Right cardiac atrium (tissue), 5 donors: ENCODE results near the gene PTPRF. TPM values are rescaled to one million over a fixed set of nuclear protein-coding genes. Genes with fewer than 3 reads are reported as not detected.
A peak's percentile ranks its signal among the peaks of the same experiment; 100 is the strongest.
"Not testable (repeated sequence)": the region's sequence is repeated elsewhere in the genome, so short reads cannot be mapped to it uniquely, and the experiment has no call there.

Experiments used
- ATAC-seq, 2 donors: fragments of 200-7000 bp; cut with Tn5 transposase; one replicate each; pipeline versions ENCODE4 v1.8.0 to v1.9.1; 2020; ENCODE audit warnings: moderate library complexity in 2 of 2, mild to moderate bottlenecking in 1 of 2
- DNase-seq, 3 donors: peaks; one replicate each; pipeline ENCODE4 v3.0.0-alpha.2; 2020
- H3K27ac ChIP-seq: one replicate; pipeline ENCODE4 v1.5.1; 2013; ENCODE audit warnings: mild to moderate bottlenecking, low read length, control low read depth, moderate library complexity
- H3K27me3 ChIP-seq: one replicate; pipeline ENCODE4 v1.6.1; 2013; ENCODE audit not compliant: control insufficient read depth, insufficient read depth
- H3K4me1 ChIP-seq: one replicate; pipeline ENCODE4 v1.6.1; 2013; ENCODE audit warnings: low read length; ENCODE audit not compliant: control insufficient read depth, insufficient read depth
- H3K4me3 ChIP-seq: one replicate; pipeline ENCODE4 v1.5.1; 2013; ENCODE audit warnings: low read length, control low read depth
- H3K9me3 ChIP-seq: one replicate; pipeline ENCODE4 v1.6.1; 2013; ENCODE audit warnings: low read length; ENCODE audit not compliant: control insufficient read depth
- WGBS: extraction: QIAGEN DNeasy Blood & Tissue Kit; methylation state at CpG from one replicate; pipeline ENCODE4 v1.1.7; 2013; 5-methylcytosine and 5-hydroxymethylcytosine counted together
- intact Hi-C, 4 donors: fragments of 100-400 bp; cut with DNase I; formaldehyde crosslinking; loops; one replicate each; pipeline versions ENCODE4 v1.11.0 to v1.14.0; 2022 to 2023
- polyA plus RNA-seq: library from polyadenylated mRNA; stranded (reverse); fragments of 200-250 nt; gene quantifications from one replicate; pipeline ENCODE4 v1.2.3, GENCODE V29; 2013
- total RNA-seq, 4 donors: library from RNA; stranded (reverse); fragmentation: NEBNext Ultra II Directional; extraction: Animal tissue kit (Norgen Biotek cat#: 25700); gene quantifications; one replicate each; pipeline ENCODE4 v1.2.1, GENCODE V29; 2021
- donor health status: healthy with polysubstance abuse.
- donor health status: DM: no; HTN: yes; CAD: no.
- donor health status: DM: no; HTN: no; CAD: no.
- donor health status: DM: no; HTN: yes; CAD: no; lungs with severe emphysema.
- donor health status: DM: yes; HTN: yes; CAD: no.

Gene PTPRF
- total and polyA plus RNA-seq, 5 donors = 5.1 to 19.7 (median 11.6) TPM

DNA sequence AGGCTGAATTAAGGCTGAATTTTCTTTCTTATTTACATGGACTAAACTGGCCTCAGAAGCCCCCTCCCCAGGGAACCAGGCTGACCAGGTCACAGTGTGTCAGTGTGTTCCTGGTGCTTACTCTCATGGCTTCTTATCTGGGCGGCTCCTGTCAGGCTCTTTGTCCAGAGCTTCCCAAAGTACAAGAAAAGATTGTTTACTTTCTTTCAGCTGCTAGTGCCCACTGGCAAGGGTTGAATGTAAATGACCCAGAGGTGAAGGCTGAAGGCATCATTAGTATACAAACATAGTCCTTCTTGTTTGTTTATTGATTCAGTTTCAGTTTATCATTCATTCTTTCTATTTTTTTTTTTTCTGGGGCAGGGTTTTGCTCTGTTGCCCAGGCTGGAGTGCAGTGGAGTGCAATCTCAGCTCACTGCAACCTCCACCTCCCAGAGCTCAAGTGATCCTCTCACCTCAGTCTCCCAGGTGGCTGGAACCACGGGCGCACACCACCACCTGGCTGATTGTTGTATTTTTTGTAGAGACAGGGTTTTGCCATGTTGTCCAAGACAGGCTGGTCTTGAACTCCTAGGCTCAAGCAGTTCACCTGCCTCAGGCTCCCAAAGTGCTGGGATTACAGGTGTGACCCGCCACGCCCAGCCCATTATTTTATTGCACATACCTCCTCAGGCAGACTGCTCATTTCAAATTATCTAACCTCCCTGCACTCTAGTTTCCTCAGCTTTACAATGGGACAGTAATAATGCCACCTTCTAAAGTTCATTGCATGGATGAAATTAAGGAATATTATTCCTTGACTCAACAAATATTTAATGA, 109.5 kb downstream of the PTPRF start:
- H3K27ac ChIP-seq = no peak overlapping the region
- 72% methylated on average over 5 of the region's 5 CpGs for WGBS
- H3K4me1 ChIP-seq = no peaks in the 10 kb centered on the region
- no peaks in the 10 kb centered on the region for H3K9me3 ChIP-seq
- no peak for DNase-seq
- H3K27me3 ChIP-seq = no peaks in the 10 kb centered on the region
- ATAC-seq = no peak
- H3K4me3 ChIP-seq = no peak overlapping the region
- intact Hi-C loops = loop anchor here in 1 of 4 donors (10.0 kb wide), 1 partner anchor 105 kb away; the partner anchor contains the start of gene PTPRF

DNA sequence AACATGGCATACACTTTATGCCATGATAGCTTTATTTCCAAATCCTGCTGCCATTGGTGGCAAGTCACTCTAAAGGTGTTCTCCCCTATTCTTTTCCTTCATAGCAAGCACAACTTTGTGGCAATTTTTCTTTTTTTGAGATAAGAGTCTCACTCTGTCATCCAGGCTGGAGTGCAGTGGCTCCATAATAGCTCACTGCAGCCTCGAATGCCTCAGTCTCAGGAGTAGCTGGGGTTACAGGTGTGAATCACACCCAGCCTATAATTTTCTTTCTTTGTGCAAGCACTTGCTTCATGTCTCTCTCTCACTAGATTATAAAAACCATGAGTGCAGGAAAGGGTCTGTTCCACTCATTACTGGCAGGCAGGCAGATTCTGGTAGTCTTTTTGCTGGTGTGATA, 113.9 kb downstream of the PTPRF start:
- DNase-seq (no peak), ATAC-seq (no peak)
- Histone ChIP-seq H3K27me3 (no peaks in the 10 kb centered on the region), H3K27ac (no peak overlapping the region), H3K9me3 (no peaks in the 10 kb centered on the region), H3K4me1 (no peaks in the 10 kb centered on the region), H3K4me3 (no peak overlapping the region)
- intact Hi-C loops = loop anchor here in 1 of 4 donors (10.0 kb wide), 1 partner anchor 110 kb away; the partner anchor contains the start of gene PTPRF
- 67% methylated on average over 1 of the region's 1 CpG for WGBS

DNA sequence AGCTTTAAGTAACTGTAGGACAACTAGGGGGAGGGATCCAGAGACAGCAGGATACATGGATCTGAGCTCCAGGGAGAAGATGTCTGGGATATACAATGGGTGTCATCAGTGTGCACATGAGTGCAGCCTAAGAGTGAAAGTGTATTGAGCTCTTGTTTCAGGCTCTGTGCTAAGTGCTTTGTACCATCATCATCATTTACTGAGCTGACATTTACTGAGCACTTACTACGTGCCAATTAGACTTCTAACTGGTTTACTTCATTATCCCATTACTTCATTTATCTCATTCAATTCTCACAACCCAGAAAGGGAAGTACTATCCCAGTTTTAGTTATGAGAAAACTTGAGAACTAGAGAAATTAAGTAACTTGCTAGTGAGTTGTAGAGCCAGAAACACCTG, 114.8 kb downstream of the PTPRF start:
- no peaks in the 10 kb centered on the region for H3K9me3 ChIP-seq
- H3K4me1 ChIP-seq = no peaks in the 10 kb centered on the region
- no peak overlapping the region for H3K4me3 ChIP-seq
- ATAC-seq = no peak
- no peaks in the 10 kb centered on the region for H3K27me3 ChIP-seq
- no peak overlapping the region for H3K27ac ChIP-seq
- no peak for DNase-seq
- 84% methylated on average over 1 of the region's 1 CpG for WGBS
- intact Hi-C loops = loop anchor here in 1 of 4 donors (10.0 kb wide), 1 partner anchor 111 kb away; the partner anchor contains the start of gene PTPRF

DNA sequence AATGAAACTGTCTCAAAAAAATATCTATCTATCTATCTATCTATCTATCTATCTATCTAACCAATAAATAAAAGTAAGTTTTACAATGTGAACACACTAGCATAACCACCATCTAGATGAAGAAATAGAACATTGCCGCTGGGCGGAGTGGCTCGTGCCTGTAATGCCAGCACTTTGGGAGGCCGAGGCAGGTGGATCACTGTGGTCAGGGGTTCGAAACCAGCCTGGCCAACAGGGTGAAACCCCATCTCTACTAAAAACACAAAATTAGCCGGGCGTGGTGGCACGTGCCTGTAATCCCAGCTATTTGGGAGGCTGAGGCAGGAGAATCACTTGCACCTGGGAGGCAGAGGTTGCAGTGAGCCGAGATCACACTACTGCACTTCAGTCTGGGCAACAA, 116.6 kb downstream of the PTPRF start:
- H3K4me1 ChIP-seq, H3K4me3 ChIP-seq, H3K27me3 ChIP-seq, DNase-seq, H3K27ac ChIP-seq, H3K9me3 ChIP-seq, ATAC-seq: not testable (repeated sequence)
- 94% methylated on average over 9 of the region's 9 CpGs for WGBS
- intact Hi-C loops = loop anchor here in 1 of 4 donors (10.0 kb wide), 1 partner anchor 113 kb away; the partner anchor contains the start of gene PTPRF

DNA sequence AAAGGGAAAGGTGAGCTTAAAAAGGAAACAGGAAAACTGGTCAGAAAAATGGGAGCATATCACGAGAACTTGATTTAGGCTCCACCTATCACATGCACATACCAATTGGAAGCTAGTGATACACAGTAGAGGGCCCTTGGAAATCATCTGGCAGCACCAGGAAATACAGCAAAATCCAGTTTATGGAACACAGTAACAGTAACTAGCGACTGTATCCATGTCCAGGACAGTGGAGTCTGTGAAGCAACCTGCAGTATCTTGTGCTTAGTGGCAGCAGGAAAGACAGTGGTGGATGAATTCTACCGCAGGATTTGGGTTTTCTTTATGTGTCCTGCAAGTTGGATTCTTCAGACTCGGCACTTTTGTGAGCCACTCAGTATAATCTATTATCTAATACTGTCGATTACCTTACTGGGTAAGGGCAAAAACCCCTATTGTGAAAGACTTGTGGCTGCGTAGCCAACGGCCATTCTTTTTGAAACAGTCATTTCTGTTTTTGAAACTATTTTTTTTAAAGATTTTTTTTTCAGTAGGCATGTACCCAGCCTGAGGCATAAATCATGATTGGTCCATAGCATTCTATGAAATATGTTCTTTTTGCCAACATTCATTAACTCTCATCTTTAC, 117.7 kb downstream of the PTPRF start:
- Histone ChIP-seq H3K9me3 (no peaks in the 10 kb centered on the region), H3K27me3 (no peaks in the 10 kb centered on the region), H3K4me3 (no peak overlapping the region), H3K27ac (no peak overlapping the region), H3K4me1 (peaks cover 5% of the 10 kb centered on the region)
- intact Hi-C loops = loop anchor here in 2 of 4 donors (2.0 to 10.0 kb wide), 2 partner anchors 114 to 122 kb away; partner anchors contain the start of gene PTPRF (in 1 of the 2)
- ATAC-seq (no peak), DNase-seq (no peak)
- WGBS = 73% methylated on average over 7 of the region's 7 CpGs

DNA sequence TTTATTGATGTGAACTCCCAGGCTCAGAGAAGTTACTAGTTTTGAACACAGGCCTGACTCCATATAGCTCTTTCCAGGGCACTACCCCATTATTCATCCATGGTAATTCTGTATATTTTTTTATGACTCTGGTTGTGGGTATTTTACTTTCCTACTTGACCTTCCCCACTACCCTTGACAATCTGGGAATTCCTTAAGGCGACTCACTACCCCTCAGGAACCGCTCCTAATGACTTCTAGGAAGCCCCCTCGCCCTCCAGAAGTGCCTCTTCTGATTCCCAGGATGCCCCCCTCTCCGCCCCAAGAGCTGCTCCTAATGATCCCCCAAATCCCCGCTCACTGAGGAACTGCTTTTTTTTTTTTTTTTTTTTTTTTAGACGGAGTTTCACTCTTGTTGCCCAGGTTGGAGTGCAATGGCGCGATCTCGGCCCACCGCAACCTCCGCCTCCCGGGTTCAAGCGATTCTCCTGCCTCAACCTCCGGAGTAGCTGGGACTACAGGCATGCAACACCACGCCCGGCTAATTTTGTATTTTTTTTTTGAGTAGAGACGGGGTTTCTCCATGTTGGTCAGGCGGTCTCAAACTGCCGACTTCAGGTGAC, 118.3 kb downstream of the PTPRF start:
- H3K27ac ChIP-seq = peak overlapping the region; percentile 99
- H3K9me3 ChIP-seq = no peaks in the 10 kb centered on the region
- peak overlapping the region; percentile 93 for H3K4me3 ChIP-seq
- peak in 2 of 3 donors; percentile 46 to 56 for DNase-seq
- intact Hi-C loops = loop anchor here in 2 of 4 donors (2.0 to 10.0 kb wide), 2 partner anchors 114 to 122 kb away; partner anchors contain the start of gene PTPRF (in 1 of the 2)
- no peaks in the 10 kb centered on the region for H3K27me3 ChIP-seq
- H3K4me1 ChIP-seq = peaks cover 5% of the 10 kb centered on the region
- ATAC-seq = no peak
- WGBS = 39% methylated on average over 19 of the region's 19 CpGs

DNA sequence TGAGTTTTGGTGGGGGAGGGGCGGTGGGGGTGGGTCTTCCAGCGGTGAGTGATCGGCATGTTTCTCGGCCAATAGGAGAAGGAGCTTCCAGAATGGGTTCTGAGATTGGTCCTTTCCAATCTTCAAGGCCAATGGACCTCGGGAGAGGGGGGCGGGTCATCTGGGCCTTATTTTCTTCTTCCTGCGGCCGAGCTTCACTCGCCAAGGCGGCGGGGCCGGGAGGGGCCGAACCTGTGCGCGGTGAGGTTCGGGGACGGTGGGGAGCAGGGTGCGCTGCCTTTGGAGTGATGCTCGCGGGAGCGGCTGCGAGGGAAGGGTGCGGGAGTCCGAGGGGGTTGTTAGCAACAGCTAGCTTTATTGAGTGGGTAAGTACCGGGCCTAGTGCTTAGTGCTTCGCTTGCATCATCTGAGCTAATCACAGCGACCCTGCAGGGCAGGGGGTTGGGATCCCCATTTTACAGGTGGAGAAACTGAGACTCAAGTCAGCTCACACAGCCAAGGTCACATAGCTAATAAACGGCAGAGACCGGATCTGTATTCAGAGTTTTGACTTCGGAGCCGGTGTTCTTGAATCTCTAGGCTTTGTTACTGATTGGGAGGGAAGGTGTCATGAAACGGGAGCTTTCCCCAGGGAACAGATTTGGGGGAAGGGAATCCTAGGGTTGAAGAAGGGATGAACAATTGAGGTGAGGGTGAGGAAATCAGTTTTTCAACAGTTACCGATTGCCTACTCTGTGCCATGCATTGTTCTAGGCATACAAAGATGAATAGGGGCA, 119.8 kb downstream of the PTPRF start:
- intact Hi-C loops = loop anchor here in 1 of 4 donors (10.0 kb wide), 1 partner anchor 126 kb away; no protein-coding TSS in a partner anchor
- ATAC-seq (peak; percentile 93 to 95), DNase-seq (peak; percentile 95 to 97 (median 96))
- Histone ChIP-seq H3K27ac (peak overlapping the region; percentile 100), H3K9me3 (no peaks in the 10 kb centered on the region), H3K4me1 (peaks cover 5% of the 10 kb centered on the region), H3K4me3 (peak overlapping the region; percentile 93), H3K27me3 (no peaks in the 10 kb centered on the region)
- under 1% methylated on average over 33 of the region's 33 CpGs for WGBS

DNA sequence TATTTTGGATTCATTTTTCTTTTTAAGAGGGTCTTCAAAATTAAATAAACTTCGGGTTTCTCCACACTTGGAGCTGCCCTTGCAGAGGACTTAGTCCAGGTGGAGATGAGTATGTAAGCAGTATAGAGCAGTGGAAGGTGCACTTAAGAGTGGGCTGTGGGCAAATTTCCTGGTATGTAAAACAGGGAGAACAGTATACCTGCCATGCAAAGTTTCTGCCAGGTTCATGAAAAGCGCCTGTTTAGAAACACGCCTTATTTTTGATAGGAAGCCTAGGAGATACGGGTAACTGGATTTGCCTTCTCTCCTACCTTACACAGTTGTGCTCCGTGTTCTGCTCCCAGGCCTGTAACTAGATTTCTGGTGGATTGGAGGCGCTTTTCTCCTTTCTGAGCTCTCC, 120.5 kb downstream of the PTPRF start:
- Histone ChIP-seq H3K4me3 (peak overlapping the region; percentile 93), H3K27ac (no peak overlapping the region), H3K27me3 (no peaks in the 10 kb centered on the region), H3K9me3 (no peaks in the 10 kb centered on the region), H3K4me1 (peaks cover 5% of the 10 kb centered on the region)
- intact Hi-C loops = loop anchor here in 1 of 4 donors (10.0 kb wide), 1 partner anchor 126 kb away; no protein-coding TSS in a partner anchor
- DNase-seq = no peak
- 49% methylated on average over 6 of the region's 6 CpGs for WGBS
- ATAC-seq = no peak

DNA sequence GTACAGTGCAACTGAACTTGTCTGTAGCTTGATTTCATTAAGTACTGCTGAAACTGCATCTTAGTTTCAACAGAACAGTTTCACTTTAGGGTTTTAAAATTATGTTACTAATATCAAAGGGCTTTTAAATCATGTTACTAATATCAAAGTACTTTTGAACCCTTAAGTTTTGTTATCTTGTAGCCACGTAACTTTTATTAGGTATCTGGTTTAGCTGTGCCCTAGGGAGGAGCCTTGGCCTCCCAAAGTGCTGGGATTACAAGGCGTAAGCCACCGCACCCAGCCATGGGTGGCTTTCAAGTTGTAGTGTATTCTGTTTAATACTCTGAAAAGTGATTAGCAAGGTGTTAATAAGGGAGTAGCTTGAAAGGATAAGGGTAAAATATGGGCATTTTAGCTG, 121.2 kb downstream of the PTPRF start:
- Histone ChIP-seq H3K4me1 (peaks cover 5% of the 10 kb centered on the region), H3K9me3 (no peaks in the 10 kb centered on the region), H3K4me3 (no peak overlapping the region), H3K27ac (no peak overlapping the region), H3K27me3 (no peaks in the 10 kb centered on the region)
- intact Hi-C loops = loop anchor here in 1 of 4 donors (10.0 kb wide), 1 partner anchor 127 kb away; no protein-coding TSS in a partner anchor
- WGBS = 65% methylated on average over 3 of the region's 3 CpGs
- no peak for ATAC-seq
- DNase-seq = no peak

DNA sequence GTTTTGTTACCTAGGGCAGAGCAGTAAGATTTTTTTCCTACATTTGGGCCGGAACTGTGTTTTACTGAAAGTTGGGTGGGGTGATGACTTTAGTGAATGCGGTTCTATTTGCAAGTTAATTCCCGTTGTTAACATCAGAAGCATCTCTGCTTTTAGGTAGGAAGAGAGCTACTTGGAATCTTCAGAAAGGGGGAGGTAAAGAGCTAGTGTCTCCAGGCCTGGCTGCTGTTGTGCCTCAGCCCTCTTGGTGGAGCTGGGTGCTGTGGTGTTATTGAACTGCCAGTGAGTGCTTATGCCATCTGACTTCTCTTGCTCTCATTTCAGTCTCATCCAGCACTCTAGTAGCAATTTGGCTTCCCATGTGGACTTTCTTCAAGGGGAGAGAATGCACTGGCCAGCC, 122.7 kb downstream of the PTPRF start:
- Histone ChIP-seq H3K4me3 (no peak overlapping the region), H3K4me1 (peaks cover 5% of the 10 kb centered on the region), H3K27me3 (no peaks in the 10 kb centered on the region), H3K9me3 (no peaks in the 10 kb centered on the region), H3K27ac (no peak overlapping the region)
- no peak for DNase-seq
- intact Hi-C loops = loop anchor here in 1 of 4 donors (10.0 kb wide), 1 partner anchor 129 kb away; no protein-coding TSS in a partner anchor
- 58% methylated on average over 3 of the region's 3 CpGs for WGBS
- ATAC-seq = no peak
